Cardiac muscle cell (in vitro differentiated cells and primary cell): Measurements from ENCODE around the gene LTBP3. TPM values are rescaled to one million over a fixed set of nuclear protein-coding genes. Genes with fewer than 3 reads are reported as not detected.

Source experiments
- DNase-seq, 2 donors: peaks; one replicate each; pipeline versions ENCODE4 v3.0.0 to v3.0.0-alpha.2; 2010 to 2017; ENCODE audit warnings: low read depth in 1 of 2, low spot score in 1 of 2
- H3K27ac ChIP-seq: fragments of 200-600 bp; sonication (generic); 2 replicates; pipeline ENCODE4 v1.5.1; 2016
- H3K27me3 ChIP-seq: fragments of 200-600 bp; sonication (generic); 2 replicates; pipeline ENCODE4 v1.6.0; 2016; ENCODE audit warnings: control low read depth
- H3K36me3 ChIP-seq: fragments of 200-600 bp; sonication (generic); 2 replicates; pipeline ENCODE4 v1.5.1; 2016; ENCODE audit warnings: control low read depth
- H3K4me1 ChIP-seq: fragments of 200-600 bp; sonication (generic); 2 replicates; pipeline ENCODE4 v1.8.1; 2017; ENCODE audit warnings: low read depth, mild to moderate bottlenecking, mixed run types
- H3K4me3 ChIP-seq: fragments of 200-600 bp; sonication (generic); 2 replicates; pipeline ENCODE4 v1.5.1; 2016; ENCODE audit warnings: mild to moderate bottlenecking
- H3K9me3 ChIP-seq: fragments of 200-600 bp; sonication (generic); 2 replicates; pipeline ENCODE4 v1.5.1; 2017; ENCODE audit warnings: low read depth, mild to moderate bottlenecking, control low read depth
- polyA plus RNA-seq: library from polyadenylated mRNA; unstranded; fragments of >200 nt; fragmentation: Nextera tagmentation; extraction: Ambion mirVana; gene quantifications from 2 replicates; pipeline ENCODE4 v1.2.1, GENCODE V29; 2016
- total RNA-seq: library from RNA; depleted of rRNA; stranded (reverse); fragments of >200 nt; gene quantifications from 2 replicates; pipeline ENCODE4 v1.2.3, GENCODE V29; 2016
- TF ChIP-seq, protein P1 (sequence below): IDR thresholded peaks from 2 replicates; pipeline ENCODE4 v1.5.1; 2012; ENCODE audit warnings: low read depth, mild to moderate bottlenecking, low read length

LTBP3 gene
- total and polyA plus RNA-seq, 2 experiments from 2014 or later: 60.9 to 98.3 TPM

DNA sequence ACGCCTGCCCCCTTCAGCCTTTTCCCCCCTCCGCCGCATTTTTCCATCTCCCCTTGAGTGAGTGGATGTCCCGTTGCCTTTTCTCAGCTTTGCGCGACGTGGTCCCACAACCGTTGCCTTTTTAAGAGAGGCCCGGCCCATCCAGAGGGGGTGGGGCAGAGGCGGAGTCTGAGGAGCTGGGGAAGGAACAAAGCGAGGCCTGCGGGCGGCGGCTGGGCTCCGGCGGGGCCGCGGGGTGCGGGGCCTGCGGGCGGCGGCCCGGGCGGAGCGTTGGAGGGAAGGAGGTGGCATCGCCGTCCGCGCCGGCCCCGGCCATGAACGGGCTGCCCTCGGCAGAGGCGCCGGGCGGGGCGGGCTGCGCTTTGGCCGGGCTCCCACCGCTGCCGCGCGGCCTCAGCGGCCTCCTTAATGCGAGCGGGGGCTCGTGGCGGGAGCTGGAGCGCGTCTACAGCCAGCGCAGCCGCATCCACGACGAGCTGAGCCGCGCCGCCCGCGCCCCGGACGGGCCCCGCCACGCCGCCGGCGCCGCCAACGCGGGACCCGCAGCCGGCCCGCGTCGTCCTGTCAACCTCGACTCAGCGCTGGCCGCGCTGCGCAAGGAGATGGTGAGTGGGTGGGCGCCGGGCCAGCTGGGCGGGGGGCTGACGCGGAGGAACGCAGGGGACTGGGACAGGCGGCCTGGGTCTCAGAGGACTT lies 14.3 kb upstream of the LTBP3 start, which contains the start of gene FAM89B:
Gene FAM89B, plus strand, starts transcription at position 183 of the 696 bp plus-strand sequence. Its CDS starts 132 bp downstream, at position 315.
- Histone ChIP-seq H3K27ac (peak within 1 kb of the TSS; percentile 40), H3K4me3 (peak within 1 kb of the TSS; percentile 49), H3K36me3 (no peaks in the 10 kb centered on the region), H3K4me1 (peaks cover 32% of the 10 kb centered on the region), H3K27me3 (peaks cover 5% of the 10 kb centered on the region), H3K9me3 (no peaks in the 10 kb centered on the region)
- DNase-seq: peak; percentile 88 to 89
- TF ChIP-seq, protein P1, sequence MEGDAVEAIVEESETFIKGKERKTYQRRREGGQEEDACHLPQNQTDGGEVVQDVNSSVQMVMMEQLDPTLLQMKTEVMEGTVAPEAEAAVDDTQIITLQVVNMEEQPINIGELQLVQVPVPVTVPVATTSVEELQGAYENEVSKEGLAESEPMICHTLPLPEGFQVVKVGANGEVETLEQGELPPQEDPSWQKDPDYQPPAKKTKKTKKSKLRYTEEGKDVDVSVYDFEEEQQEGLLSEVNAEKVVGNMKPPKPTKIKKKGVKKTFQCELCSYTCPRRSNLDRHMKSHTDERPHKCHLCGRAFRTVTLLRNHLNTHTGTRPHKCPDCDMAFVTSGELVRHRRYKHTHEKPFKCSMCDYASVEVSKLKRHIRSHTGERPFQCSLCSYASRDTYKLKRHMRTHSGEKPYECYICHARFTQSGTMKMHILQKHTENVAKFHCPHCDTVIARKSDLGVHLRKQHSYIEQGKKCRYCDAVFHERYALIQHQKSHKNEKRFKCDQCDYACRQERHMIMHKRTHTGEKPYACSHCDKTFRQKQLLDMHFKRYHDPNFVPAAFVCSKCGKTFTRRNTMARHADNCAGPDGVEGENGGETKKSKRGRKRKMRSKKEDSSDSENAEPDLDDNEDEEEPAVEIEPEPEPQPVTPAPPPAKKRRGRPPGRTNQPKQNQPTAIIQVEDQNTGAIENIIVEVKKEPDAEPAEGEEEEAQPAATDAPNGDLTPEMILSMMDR: no peak

DNA sequence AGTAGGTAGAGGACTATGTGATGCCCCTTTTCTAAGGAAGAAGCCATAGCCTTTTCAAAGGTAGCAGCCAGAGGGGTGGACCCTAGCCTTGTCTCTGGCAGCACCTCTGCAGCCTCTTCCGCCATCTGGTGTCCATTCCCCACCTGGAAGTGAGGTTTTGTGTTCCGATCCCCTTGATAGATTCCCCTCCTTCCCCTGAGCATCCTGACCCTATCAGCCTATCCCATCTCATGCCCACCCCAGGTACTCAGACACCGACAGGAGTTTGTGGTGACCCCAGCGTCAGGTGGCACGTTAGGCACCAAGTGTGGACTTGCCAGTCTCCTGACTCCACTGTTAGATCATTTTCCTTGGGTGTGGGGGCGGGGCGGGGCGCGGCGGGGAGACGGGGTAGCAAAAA lies 13.8 kb upstream of the LTBP3 start:
- H3K36me3 ChIP-seq: no peaks in the 10 kb centered on the region
- DNase-seq: peak in 1 of 2 donors; percentile 57
- peak overlapping the region; percentile 49 for H3K4me3 ChIP-seq
- H3K27me3 ChIP-seq: peaks cover 5% of the 10 kb centered on the region
- peaks cover 30% of the 10 kb centered on the region for H3K4me1 ChIP-seq
- H3K9me3 ChIP-seq: no peaks in the 10 kb centered on the region
- H3K27ac ChIP-seq: peak overlapping the region; percentile 40
- TF ChIP-seq, protein P1: peak; percentile 46

DNA sequence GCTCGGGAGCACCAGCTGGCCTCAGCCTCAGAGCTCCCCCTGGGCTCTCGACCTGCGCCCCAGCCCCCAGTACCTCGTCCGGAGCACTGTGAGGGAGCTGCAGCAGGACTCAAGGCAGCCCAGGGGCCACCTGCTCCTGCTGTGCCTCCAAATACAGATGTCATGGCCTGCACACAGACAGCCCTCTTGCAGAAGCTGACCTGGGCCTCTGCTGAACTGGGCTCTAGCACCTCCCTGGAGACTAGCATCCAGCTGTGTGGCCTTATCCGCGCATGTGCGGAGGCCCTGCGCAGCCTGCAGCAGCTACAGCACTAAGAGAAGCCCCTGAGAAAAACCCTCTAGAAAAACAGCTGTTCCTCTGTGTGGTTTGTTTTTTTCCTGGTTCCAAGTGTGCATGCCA lies 13.3 kb upstream of the LTBP3 start:
- DNase-seq: no peak
- TF ChIP-seq, protein P1: no peak
- no peak overlapping the region for H3K27ac ChIP-seq
- H3K36me3 ChIP-seq: no peaks in the 10 kb centered on the region
- H3K9me3 ChIP-seq: no peaks in the 10 kb centered on the region
- peaks cover 26% of the 10 kb centered on the region for H3K4me1 ChIP-seq
- H3K27me3 ChIP-seq: peaks cover 5% of the 10 kb centered on the region
- peak overlapping the region; percentile 49 for H3K4me3 ChIP-seq

DNA sequence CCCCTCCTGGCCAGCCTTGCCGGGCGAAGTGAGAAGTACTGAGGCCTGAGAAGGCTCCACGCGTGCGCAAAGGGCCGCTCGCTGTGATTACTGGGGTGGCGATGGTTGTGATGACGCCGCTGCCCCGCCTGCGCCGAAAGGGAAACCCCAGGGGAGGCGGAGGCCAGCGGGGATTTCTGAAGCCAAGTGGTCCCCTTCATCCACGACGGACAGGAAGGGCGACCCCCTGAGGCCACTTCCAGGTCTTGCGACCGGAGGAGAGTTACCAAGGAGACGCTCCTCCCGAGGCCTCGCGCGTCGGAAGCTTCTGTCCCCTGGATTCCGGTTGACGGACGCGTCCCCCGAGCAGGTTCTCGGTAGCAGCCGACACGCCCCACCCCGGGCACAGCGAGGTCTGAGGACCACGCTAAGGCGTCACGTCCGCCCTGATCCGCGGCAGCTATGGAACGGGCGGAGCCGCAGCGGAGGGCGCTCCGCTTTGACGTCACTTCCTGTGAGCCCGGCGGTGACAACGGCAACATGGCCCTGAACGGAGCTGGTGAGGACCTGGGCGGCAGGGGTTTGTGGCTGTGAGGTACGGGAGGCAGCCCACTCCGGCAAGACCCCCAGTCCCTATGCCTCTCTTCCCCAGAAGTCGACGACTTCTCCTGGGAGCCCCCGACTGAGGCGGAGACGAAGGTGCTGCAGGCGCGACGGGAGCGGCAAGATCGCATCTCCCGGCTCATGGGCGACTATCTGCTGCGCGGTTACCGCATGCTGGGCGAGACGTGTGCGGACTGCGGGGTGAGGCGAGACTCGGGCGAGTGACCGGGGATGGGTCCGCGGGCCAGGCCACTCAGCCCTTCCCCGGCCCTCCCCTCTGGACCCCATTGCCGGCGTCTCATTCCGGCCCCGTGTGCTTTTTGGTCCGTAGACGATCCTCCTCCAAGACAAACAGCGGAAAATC lies 12.1 kb upstream of the LTBP3 start, which contains the start of gene ZNRD2:
Gene ZNRD2, plus strand, starts transcription at position 505 of the 946 bp plus-strand sequence. Its CDS starts 15 bp downstream, at position 520.
- TF ChIP-seq, protein P1: peak; percentile 33
- H3K36me3 ChIP-seq: no peaks in the 10 kb centered on the region
- peak within 1 kb of the TSS; percentile 91 for H3K4me3 ChIP-seq
- DNase-seq: peak; percentile 99
- no peaks in the 10 kb centered on the region for H3K9me3 ChIP-seq
- H3K27me3 ChIP-seq: peaks cover 4% of the 10 kb centered on the region
- peak within 1 kb of the TSS; percentile 80 for H3K27ac ChIP-seq
- H3K4me1 ChIP-seq: peaks cover 24% of the 10 kb centered on the region

DNA sequence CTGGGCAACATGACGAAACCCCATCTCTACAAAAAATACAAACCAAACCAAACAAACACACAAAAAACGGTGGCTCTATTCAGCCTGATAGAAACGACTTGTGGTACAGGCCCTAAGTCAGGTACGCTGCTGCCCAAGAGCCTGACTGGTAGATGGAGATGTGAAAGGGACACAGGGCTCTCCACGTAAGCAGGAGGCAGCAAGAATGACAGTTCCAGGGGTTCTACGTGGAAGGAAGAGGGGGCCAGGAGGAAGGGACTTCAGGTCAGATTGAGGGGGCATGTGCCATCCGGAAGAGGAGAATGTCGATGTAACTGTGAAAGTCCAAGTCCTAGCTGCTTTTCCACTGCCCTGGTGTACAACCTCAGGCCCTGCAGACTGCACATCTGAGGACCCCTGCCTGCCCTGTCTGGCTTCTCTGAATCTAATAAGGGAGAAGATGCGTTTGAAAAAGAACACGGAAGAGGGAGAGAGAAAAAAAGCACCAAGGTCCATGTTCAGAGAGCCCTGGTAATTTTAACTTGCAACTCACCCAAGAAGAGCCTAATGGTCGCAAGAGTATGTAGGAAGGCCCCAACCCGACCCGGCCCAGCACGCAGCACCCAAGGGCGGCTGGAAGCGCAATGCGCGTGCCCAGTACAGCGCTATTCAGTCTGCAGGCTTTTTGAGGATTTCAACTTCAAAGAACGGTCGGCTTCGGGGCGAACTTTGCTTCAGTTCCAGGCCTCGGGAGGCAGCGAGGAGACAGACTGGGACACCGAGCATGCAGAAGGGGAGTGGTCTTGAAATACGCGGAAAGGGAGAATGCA lies 11.2 kb upstream of the LTBP3 start:
- Histone ChIP-seq H3K4me1 (peaks cover 19% of the 10 kb centered on the region), H3K9me3 (no peaks in the 10 kb centered on the region), H3K27me3 (no peaks in the 10 kb centered on the region), H3K27ac (peak overlapping the region; percentile 80), H3K36me3 (no peaks in the 10 kb centered on the region), H3K4me3 (peak overlapping the region; percentile 91)
- no peak for DNase-seq
- TF ChIP-seq, protein P1: no peak
